H1 (cell line): ENCODE data around the gene MLLT6. TPM values are rescaled to one million over a fixed set of nuclear protein-coding genes. Genes with fewer than 3 reads are reported as not detected.

ENCODE experiments used
- CBX5 ChIP-seq: fragments of 300-800, 300-1000 bp; sonication (generic); IDR thresholded peaks from 2 replicates; pipeline ENCODE4 v1.7.1; 2016; ENCODE audit warnings: antibody characterized with exemption, low read length, low read depth
- CEBPB ChIP-seq: IDR thresholded peaks from 2 replicates; pipeline ENCODE4 v1.6.1; 2012; ENCODE audit warnings: low read depth, low read length
- CHD1 ChIP-seq: IDR thresholded peaks from 2 replicates; pipeline ENCODE4 v1.6.1; 2012; ENCODE audit warnings: low read depth, low read length, improper control_type of control experiment
- HDAC2 ChIP-seq, 2 experiments: fragments of 300-600 bp in 1 of 2; sonication (generic) in 1 of 2; IDR thresholded peaks; 2 replicates each; pipeline ENCODE4 v1.6.1; 2011 to 2012; ENCODE audit warnings: low read depth in 2 of 2, low read length in 2 of 2, mild to moderate bottlenecking in 2 of 2, moderate library complexity in 2 of 2, borderline replicate concordance in 1 of 2, inconsistent platforms in 1 of 2
- KDM4A ChIP-seq: IDR thresholded peaks from one replicate; pipeline ENCODE4 v1.7.1; 2012; ENCODE audit warnings: low read depth, mild to moderate bottlenecking, moderate library complexity, low read length, inconsistent platforms; ENCODE audit not compliant: severe bottlenecking
- POLR2A ChIP-seq, 2 experiments: IDR thresholded peaks; 1 replicate in 1 of 2; 2 replicates in 1 of 2; pipeline ENCODE4 v1.6.1; 2011; ENCODE audit warnings: low read depth in 2 of 2, low read length in 2 of 2, mild to moderate bottlenecking in 2 of 2; ENCODE audit errors: control extremely low read depth in 1 of 2
- SIRT6 ChIP-seq: IDR thresholded peaks from one replicate; pipeline ENCODE4 v1.7.1; 2012; ENCODE audit warnings: low read length, inconsistent platforms
- TCF12 ChIP-seq: IDR thresholded peaks from 2 replicates; pipeline ENCODE4 v1.6.1; 2011; ENCODE audit warnings: low read depth, mild to moderate bottlenecking, low read length
- polyA plus RNA-seq, 7 experiments: library from polyadenylated mRNA; depleted of rRNA in 3 of 7; stranded (reverse) in 5 of 7; unstranded in 2 of 7; fragments of >200 nt in 5 of 7; fragments of 200-250 nt in 2 of 7; gene quantifications; 1 replicate in 5 of 7; 2 replicates in 1 of 7; 4 replicates in 1 of 7; pipeline versions ENCODE4 v1.2.1 to v1.2.3, GENCODE V29; 2011 to 2013; ENCODE audit warnings: missing spikeins in 2 of 7, mixed read lengths in 2 of 7
- total RNA-seq: library from RNA; stranded (reverse); fragmentation: NEBNext Ultra II Directional; extraction: Animal tissue kit (Norgen Biotek cat#: 25700); gene quantifications from 2 replicates; pipeline ENCODE4 v1.2.1, GENCODE V29; 2021

The MLLT6 gene
- total and polyA plus RNA-seq, 2 of the 8 experiments (the other 6 are each of a cell fraction or from before 2014, with no cell fraction given) = 6.5 to 8.0 TPM

- TF ChIP-seq CEBPB (no peak), CBX5 (no peak), POLR2A (IDR thresholded peaks at IDR 0.05; ENCODE audit: control extremely low read depth in 1 of 2, low read depth in 2 of 2, low read length in 2 of 2) (peak in 1 of 2 experiments; percentile 77; a peak in 1 of 3 replicates), HDAC2 (IDR thresholded peaks at IDR 0.05; ENCODE audit: borderline replicate concordance in 1 of 2, low read depth in 2 of 2, low read length in 2 of 2) (no peak; a peak in 1 of 4 replicates), CHD1 (no peak), SIRT6 (no peak), KDM4A (no peak), TCF12 (no peak)
Observed at GRCh38 chr17:38749223-38750043, 44.4 kb downstream of the MLLT6 start (continued).
